Measurements from ENCODE around the gene CCDC148.

DNA sequence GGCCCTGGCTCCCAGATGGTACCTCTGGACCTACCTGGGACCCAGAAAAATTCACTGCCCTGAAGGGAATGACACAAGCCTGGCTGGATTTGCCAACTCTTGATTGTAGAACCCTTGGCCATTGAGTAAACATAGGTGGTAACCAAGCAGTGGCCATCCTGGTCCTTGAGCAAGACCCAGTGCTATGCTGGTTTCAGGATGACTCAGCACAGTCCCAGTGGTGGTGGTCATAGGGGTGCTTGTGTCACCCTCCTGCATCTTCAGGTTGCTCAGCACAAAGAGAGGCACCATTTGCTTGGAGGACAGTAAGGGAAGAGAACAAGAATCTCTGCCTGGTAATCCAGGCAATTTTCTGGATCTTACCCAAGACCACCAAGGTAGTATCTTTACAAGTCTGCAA, 302.0 kb downstream of the CCDC148 start:
- TF ChIP-seq CTCF (IDR thresholded peaks at IDR 0.05; ENCODE audit: low read depth, low read length, poor library complexity, severe bottlenecking), result no peak
- TF ChIP-seq EZH2phosphoT487 (IDR thresholded peaks at IDR 0.05; ENCODE audit: borderline replicate concordance, low read length), result no peak
